HG03378 (cell line): Measurements from ENCODE around the gene NPTN.
"Not testable (repeated sequence)": the region's sequence is repeated elsewhere in the genome, so short reads cannot be mapped to it uniquely, and the experiment has no call there.

Experiments used
- ATAC-seq: cut with Tn5 transposase; IDR thresholded peaks from one replicate; pipeline ENCODE4 v1.9.1; 2021; ENCODE audit warnings: mild to moderate bottlenecking, moderate library complexity; ENCODE audit not compliant: unreplicated experiment

The NPTN gene

DNA sequence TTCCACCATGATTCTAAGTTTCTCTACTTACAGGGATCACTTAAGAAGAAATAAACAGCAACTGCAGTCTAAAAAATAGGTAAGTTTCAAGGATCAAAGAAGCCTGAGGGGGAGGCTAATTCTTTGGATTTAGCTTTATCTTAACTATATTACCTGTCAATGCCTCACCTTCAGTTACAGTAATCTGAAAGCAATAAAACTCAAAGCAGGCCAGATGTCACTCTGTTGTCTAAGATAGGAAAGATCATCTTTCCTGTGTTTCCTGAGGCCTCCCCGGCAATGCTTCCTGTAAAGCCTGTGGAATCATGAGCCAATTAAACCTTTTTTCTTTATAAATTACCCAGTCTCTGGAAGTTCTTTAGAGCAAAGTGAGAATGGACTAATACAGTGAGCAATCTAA lies 60.2 kb downstream of the NPTN start:
- ATAC-seq = no peak

DNA sequence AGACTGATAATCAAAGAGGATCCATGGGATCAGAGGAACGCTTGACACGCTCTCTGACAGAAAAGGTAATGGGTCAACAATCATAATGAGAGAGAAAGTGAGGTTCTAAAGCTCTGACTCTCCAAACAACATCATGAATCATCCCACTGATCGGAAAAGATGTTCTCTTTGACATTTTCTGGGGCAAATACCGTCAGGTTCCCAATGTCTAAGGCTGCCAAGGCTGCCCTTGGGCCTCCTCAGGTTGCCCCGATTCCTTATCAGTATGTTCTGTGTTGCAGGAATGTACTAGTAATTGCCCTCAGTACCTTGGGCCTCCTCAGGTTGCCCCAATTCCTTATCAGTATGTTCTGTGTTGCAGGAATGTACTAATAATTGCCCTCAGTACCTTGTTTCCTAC lies 60.9 kb downstream of the NPTN start:
- no peak for ATAC-seq

DNA sequence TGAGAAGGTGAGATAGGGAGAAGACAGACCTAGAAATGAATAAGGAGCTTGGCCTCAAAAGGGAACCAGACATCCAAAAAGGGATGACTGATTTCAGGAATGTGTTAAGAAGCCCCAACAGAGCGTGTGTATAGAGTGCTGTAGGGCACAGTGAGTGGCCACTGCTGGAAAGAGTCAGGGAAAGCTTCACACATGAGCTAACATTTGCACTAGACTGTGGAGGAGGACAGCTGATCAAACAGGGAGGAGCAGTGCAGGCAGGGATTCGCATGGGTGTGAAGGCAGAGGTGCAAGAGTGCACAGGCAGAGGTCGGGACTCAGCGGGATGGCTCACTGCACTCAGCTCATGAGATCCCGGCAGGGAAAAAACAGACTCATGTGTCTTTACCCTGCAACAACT lies 61.8 kb downstream of the NPTN start:
- no peak for ATAC-seq

DNA sequence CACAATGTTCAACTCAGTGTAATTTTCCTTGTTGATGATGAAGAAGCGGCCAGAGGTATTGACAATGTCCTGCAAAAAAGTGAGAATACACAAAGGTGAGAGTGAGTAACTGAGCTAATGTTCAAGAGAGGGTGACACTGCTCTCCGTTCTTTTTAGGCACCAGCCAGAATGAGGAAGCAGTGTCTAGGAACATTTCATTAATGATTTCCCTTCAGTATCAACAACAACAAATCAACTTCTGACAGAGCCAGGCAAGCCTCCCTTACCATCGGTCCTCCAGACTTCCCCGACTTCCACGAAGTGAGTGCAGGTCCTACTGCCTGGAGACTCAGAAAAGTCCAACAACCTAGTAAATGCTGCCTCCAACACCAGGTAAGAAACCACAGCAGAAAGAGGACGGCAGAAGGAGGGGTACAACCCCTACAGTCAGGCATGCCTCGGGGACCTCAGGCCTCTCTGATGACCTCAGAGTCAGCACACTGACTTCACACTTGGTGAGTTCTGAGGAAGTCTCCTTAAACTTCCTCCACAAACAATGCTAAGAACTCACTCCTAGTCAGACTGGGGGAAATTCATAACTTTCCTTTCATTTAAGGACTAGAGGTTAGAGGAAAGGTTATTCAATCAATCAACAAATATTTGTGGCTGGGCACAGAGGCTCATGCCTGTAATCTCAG lies 62.7 kb downstream of the NPTN start:
- ATAC-seq = no peak

DNA sequence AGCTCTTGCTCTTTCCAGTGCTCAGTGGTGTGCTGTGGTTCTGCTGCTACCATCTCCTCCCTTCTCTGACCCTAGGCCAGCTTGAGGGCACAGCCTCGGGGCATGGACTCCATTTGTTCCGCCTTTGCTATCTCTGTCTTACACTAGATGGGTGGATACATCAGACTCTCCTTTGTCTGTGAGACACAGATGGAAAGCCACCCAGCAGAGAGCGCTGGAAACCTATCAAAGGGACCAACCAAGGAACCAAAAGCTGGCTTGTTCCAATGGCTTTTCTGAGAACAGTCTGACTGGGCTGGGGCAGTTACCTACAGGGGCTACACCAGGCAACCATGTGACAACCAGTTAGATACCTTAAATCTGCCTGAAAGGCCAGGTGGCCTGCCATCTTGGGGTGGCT lies 63.8 kb downstream of the NPTN start:
- ATAC-seq = no peak

DNA sequence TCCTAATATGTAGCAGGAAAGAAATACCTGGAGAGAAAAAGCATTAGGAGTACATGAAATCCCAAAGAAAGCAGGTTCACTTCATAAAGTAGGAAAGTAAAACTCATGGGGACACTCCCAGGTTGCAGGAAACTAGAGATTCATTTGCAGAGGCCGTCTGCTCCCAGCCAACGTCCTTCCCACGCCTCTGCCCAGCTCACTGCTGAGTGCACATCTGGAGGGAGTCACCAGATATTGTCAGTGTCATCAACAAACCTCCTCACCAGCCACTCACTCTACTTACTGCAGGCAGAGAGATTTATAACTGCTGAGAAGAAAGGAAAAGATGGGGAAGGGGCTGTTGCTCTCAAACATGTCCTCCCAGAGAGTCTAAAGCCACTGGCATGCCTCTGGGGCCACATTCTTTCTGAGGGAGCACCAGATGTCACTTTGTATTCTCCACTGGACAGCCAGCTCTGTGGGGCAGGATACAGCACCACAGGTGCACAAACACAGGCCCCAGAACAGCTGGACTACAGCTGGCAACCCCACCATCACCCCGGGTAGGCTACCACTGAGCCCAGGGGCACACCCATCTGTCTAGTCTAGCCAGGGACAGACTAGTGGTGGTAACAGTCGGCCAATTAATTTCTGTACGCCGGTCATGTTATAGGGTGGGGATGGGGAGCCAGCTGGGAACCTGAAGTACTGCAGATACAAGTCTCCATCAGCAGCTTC lies 64.5 kb downstream of the NPTN start:
- no peak for ATAC-seq

DNA sequence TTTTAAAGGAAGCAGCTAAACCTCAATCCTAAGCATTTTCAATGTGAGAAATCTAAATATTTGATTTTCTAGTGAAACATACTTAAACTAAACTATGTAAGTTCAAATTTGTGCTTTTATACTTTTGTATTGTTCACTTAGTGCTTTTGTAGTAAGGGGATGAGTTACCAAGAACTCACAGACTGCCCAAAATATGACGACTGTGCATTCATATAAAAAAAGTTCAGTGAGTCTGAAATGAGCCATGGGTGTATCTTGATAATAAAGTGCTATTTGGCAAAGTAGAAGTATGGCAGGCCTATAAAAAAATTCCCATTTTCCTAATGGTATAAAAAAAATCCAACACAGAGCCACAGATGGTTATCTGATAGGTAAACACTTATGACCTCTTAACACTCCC lies 66.2 kb downstream of the NPTN start:
- no peak for ATAC-seq

DNA sequence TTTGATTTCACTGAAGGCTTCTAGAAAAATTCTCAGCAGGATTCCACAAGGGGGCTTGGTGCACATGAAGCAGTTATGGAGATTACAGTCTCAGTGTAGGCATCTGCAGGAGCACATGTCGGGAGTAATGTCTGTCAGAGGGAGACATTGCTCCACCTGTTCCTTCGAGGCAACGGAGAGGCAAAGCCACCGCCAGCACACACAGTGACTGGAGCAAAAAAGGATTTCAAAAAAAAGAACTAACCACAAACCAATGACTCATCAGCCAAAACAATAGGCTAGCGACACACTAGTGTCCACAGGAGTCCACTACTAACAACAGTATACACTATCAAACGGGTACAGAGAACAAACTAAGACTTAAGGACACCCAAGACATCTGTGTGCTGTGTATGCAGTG lies 68.9 kb downstream of the NPTN start:
- no peak for ATAC-seq

DNA sequence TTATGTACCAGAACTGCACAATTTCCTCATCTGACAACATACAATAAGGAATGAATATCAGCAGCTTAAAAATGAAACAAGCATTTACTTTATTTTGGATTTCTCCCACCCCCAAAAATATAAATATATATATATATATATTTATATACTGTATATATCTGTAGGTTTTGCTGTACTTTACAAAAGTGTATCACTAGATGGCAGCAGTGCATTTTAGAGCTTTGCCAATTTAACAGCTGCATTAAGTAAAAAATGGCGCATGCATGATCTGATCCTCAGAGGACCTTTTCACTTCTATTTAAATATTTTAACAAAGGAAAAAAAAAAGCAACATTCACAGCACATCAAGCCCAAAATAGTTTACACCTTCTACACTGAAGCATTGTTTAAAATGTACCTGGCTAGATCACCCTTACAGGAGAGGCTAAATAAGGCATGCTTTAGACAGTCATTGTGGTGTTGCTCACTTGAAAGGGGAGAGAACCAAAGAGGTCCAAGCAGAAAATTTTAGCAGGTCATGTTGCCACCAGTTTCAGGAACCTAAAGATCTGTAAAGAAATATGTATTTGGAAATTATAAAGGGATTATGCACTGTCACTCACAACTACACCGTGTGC lies 72.6 kb downstream of the NPTN start:
- no peak for ATAC-seq

DNA sequence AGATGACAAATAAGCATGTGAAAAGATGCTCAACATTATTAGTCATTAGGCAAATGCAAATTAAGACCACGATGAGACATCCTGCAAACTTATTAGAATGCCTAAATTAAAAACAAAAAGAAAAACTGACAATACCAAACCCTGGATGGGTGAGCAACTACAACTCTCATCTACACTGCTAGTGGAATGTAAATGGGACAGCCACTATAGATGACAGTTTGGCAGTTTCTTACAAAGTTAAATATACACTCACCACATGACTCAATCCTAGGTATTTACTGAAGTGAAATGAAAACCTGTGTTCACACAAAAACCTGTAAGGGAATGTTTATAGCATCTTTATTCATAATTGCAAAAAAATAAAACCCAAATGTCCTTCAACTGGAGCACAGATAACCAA lies 74.7 kb downstream of the NPTN start:
- no peak for ATAC-seq

DNA sequence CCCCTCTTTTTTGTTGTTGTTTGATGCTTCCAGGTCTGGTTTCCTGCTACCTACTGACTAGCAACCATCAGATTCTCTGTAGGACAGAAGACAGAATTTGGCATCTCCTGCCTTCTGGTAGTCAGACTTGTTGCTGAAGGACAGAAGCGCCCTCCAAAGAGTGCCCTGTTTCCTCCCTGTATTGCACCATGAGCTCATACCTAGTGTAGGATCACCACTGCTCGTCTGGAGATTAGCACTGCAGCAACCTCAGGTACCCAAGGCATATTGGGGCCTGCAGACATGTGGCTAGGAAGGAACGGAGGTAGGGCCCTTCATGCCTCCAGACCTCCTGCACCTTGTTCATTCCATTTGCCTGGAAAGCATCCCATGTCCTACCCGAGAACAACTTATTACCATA lies 78.1 kb downstream of the NPTN start:
- no peak for ATAC-seq

DNA sequence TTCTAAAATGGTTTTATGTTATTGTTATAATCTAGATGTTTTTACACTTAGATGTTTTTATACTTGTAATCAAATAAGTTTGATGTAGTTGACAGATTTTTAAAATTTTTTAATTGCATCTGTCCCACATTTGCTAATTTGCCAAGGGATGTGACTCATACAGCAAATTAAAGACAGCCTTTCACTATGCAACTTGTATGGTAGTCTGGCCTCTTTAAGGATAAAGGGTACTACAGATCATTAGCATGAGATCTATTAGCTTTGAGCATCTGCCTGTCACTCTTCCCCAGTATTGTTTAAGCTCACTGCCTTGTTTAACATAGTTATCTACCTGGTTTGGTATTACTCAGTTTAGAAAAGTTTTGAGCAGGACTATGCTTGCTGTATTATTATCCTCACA lies 83.0 kb downstream of the NPTN start:
- ATAC-seq = no peak

DNA sequence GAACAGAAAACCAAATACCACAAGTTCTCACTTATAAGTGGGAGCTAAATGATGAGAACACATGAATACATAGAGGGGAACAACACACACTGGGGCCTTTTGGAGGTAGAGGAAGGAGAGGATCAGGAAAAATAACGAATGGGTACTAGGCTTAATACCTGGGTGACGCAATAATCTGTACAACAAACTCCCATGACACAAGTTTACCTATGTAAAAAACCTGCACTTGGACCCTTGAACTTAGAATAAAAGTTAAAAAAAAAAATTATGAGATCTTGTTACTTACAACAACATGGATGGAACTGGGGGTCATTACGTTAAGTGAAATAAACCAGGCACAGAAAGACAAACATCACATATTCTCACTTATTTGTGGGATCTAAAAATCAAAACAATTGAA lies 84.3 kb downstream of the NPTN start:
- not testable (repeated sequence) for ATAC-seq

DNA sequence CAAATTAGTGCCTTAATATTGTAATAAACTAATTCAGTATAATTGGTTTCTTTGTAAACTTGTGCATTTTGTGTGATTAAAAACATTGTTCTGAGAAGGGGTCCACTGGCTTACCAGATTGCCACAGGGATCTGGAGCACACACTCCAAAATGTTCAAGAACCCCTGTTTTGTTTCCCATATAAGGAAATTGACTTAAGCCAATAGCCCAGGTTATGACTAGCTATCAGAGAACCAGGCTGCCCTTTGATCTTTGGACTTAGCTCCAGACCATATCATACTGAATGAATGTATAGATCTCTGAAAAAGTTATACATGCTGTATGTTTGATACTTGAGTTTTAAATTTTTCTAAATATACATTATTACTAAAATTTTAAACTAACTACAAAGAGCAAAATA lies 91.7 kb downstream of the NPTN start:
- ATAC-seq = no peak

DNA sequence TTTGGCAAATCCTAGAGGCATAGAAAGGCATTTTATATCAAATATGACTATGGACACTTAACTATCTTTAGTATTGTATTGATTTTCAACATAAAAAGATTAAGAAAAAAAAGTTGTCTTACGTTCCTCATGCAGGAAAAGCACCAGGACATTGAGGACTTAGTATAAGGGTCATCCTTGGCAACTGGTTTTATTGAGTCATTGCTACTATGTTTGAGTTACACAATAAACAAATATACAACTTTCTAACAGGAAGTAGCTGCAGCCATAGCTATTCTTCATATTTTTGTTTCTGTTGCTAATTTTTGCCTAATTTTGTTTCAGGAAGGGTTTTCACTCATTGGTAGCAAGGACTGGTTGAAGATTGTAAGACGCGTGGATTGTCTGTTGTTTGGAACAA lies 93.0 kb downstream of the NPTN start:
- ATAC-seq = no peak

DNA sequence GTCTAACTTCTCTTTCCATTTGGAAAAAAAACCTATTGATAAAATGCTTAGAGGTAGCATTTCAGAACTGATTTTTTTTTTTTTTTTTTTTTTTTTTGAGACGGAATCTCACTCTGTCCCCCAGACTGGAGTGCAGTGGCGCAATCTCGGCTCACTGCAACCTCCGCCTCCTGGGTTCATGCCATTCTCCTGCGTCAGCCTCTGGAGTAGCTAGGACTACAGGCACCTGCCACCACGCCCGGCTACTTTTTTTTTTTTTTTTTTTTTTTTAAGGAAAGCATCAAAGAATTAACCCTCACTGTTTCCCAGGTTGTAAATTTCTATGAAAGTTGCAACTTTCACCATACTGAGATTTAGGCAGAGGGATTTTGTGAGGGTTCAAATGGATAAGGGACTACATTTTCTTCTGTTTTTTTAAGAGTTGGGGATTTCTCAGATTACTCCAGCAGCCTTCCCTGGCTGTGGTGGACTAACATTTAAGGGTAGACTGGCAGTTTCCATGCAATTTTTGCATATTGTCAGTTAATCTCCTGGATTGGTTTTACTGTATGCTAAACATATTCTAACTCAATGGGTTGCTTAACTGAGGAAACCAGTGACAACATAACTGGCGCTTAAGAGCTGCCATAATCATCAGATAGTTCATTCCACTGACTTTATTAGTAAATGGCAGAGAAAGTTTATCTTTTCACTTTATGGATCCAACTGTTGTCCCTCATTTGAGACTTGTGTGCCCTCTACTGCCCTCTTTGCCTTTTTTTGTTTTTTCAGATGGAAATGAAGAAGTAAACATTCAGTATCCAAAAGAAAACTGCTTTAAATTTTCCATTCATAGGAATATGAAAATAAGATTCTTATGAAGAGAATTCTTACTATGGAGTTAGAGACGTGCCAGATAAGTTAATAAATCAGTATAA lies 93.7 kb downstream of the NPTN start:
- no peak for ATAC-seq

DNA sequence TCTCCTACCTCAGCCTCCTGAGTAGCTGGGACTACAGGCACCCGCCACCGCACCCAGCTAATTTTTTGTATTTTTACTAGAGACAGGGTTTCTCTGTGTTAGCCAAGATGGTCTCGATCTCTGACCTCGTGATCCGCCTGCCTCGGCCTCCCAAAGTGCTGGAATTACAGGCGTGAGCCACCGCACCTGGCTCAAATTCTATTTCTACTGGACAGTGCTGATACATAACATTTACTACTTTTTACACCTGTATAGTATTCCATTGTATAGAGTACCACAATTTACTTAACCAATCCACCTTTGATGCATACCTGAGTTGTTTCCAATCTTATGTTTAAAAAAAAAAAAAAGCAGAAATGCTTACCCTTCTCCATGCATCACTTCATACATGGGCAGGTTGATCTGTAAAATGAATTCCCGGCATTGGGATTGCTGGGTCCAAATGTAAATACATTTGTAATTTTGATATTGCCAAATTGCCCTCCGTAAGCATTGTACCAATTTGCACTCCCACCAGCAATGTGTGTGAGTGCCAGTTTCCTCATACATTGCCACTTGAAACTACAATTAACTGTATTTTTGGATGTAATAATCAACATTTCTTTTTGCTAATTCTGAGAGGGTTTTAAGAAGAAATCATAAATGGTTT lies 94.5 kb downstream of the NPTN start:
- no peak for ATAC-seq

DNA sequence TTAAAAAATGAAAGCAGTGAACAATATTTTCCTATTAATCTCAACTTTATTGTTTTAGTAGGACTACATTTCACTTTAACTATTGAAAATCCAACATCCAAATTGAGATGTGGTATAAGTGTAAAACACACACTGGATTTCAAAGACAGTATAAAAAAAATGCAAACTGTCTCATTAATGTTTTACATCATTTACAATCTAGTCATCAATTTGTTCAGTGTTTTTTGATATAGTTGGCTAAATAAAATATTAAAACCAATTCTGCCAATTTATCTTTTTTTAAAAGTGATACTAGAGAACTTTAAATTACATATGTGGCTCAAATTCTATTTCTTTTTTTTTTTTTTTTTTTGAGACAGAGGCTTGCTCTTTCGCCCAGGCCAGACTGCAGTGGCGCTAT lies 95.1 kb downstream of the NPTN start:
- no peak for ATAC-seq

DNA sequence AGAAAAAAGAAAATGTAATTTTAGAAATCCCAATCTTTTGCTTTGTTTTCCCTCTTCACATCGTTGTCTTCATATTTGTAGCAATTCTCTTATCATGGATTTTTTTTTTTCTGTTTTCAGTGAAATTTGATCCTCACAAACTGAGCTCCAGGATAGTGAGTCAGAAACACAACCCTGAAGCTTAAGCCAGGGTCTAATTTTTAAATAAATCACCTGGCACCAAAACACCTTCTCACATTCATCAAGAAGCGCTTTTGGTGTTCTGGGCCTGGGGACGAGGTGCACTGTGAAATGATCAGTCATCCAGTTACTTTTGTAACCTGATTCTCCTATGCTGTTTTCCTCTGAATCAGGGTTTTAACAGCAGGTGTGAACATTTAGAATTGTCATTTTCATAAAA lies 102.5 kb downstream of the NPTN start:
- no peak for ATAC-seq

DNA sequence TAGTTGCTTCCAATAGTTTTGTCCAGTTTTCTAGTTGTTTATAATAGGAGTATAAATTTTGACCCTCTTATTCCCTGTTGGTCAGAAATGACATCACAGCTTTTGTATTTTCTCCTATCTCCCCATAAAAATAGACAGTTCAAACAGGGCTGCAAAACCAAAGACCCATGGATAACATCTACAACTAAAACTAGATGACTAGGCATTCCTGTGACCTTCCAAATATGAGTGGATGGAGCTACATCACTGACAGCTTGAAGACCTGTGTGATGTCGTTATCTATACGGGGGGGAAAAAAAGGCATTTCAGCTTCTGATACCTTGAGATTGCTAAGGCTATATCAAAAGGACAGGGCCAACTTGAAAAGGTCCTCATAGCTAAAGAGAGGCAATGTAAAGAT lies 105.6 kb downstream of the NPTN start:
- ATAC-seq = no peak

DNA sequence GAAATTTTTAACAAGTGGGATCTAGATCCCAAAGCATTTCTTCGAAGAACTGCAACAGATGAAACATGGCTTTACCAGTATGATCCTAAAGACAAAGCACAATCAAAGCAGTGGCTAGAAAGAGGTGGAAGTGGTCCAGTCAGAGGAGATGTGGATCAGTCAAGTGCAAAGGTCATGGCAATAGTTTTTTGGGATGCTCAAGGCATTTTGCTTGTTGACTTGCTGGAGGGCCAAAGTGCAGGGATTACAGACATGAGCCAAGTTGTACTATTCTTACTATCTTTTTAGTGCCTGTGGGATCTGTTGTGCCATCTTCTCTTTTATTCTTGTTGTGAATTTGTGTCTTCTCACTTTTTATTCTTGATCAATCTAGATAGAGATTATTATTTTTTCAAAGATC lies 108.3 kb downstream of the NPTN start:
- ATAC-seq = no peak
